DND-41 (cell line): Measurements from ENCODE around the gene DUSP15.

Experiments used
- ATAC-seq: fragments of 200-7000 bp; cut with Tn5 transposase; 3 replicates; pipeline ENCODE4 v1.9.1; 2021; ENCODE audit warnings: low read depth; ENCODE audit not compliant: insufficient read depth
- DNase-seq: peaks from one replicate; pipeline ENCODE4 v3.0.0-alpha.2; 2020
- H2AFZ ChIP-seq: 2 replicates; pipeline ENCODE4 v1.6.0; 2012; ENCODE audit warnings: low read depth, low read length
- H3K27ac ChIP-seq: 2 replicates; pipeline ENCODE4 v1.5.1; 2012; ENCODE audit warnings: low read length, inconsistent platforms
- H3K27me3 ChIP-seq: fragments of 200-600 bp; sonication (generic); 2 replicates; pipeline ENCODE4 v1.6.0; 2012; ENCODE audit warnings: low read length, mild to moderate bottlenecking, inconsistent platforms; ENCODE audit not compliant: insufficient read depth, poor library complexity
- H3K36me3 ChIP-seq: 2 replicates; pipeline ENCODE4 v1.5.1; 2012; ENCODE audit warnings: low read length, inconsistent platforms; ENCODE audit not compliant: insufficient read depth
- H3K4me1 ChIP-seq: 2 replicates; pipeline ENCODE4 v1.5.1; 2012; ENCODE audit warnings: mild to moderate bottlenecking, low read length; ENCODE audit not compliant: insufficient read depth
- H3K4me2 ChIP-seq: 2 replicates; pipeline ENCODE4 v1.6.0; 2012; ENCODE audit warnings: mild to moderate bottlenecking, moderate library complexity, low read length, inconsistent platforms; ENCODE audit not compliant: insufficient read depth
- H3K4me3 ChIP-seq, 2 experiments: fragments of 200-600 bp in 1 of 2; shearing (Covaris generic) in 1 of 2; 2 replicates each; pipeline ENCODE4 v1.5.1; 2012 to 2016; ENCODE audit warnings: inconsistent platforms in 2 of 2, low read length in 2 of 2, mild to moderate bottlenecking in 2 of 2, low read depth in 1 of 2, moderate library complexity in 1 of 2
- H3K79me2 ChIP-seq: 2 replicates; pipeline ENCODE4 v1.6.0; 2012; ENCODE audit warnings: low read length, inconsistent platforms; ENCODE audit not compliant: insufficient read depth
- H3K9ac ChIP-seq: 2 replicates; pipeline ENCODE4 v1.6.0; 2012; ENCODE audit warnings: low read depth, mild to moderate bottlenecking, inconsistent platforms, low read length, moderate library complexity
- H3K9me3 ChIP-seq: 2 replicates; pipeline ENCODE4 v1.5.1; 2012; ENCODE audit warnings: low read length, moderate library complexity, mild to moderate bottlenecking, inconsistent platforms; ENCODE audit not compliant: insufficient read depth, severe bottlenecking
- H4K20me1 ChIP-seq: 2 replicates; pipeline ENCODE4 v1.6.0; 2012; ENCODE audit warnings: low read length; ENCODE audit not compliant: insufficient read depth
- CTCF ChIP-seq: IDR thresholded peaks from 2 replicates; pipeline ENCODE4 v1.5.1; 2012; ENCODE audit warnings: borderline replicate concordance, low read length, moderate library complexity, mild to moderate bottlenecking; ENCODE audit not compliant: poor library complexity, severe bottlenecking; ENCODE audit errors: extremely low read depth
- EZH2 ChIP-seq: IDR thresholded peaks from 3 replicates; pipeline ENCODE4 v1.6.1; 2012; ENCODE audit warnings: borderline replicate concordance, low read depth, mild to moderate bottlenecking, moderate library complexity, low read length, inconsistent platforms; ENCODE audit not compliant: severe bottlenecking

Gene DUSP15

GRCh38 chr20:31908424-31908823 is 38.1 kb upstream of the DUSP15 start:
- Histone ChIP-seq H3K36me3 (no peaks in the 10 kb centered on the region), H3K79me2 (no peaks in the 10 kb centered on the region), H3K4me3 (no peak overlapping the region), H3K4me1 (no peaks in the 10 kb centered on the region), H3K27ac (no peak overlapping the region), H2AFZ (no peak overlapping the region), H3K9ac (no peak overlapping the region), H3K9me3 (no peaks in the 10 kb centered on the region), H3K4me2 (no peak overlapping the region), H4K20me1 (no peaks in the 10 kb centered on the region), H3K27me3 (no peaks in the 10 kb centered on the region)
- ATAC-seq (no peak), DNase-seq (no peak)
- TF ChIP-seq EZH2 (no peak), CTCF (no peak)

GRCh38 chr20:31908016-31908415 is 37.7 kb upstream of the DUSP15 start:
- H3K4me2 ChIP-seq: no peak overlapping the region
- H3K79me2 ChIP-seq: no peaks in the 10 kb centered on the region
- DNase-seq (no peak), ATAC-seq (0 out of 3 replicates have a peak, but pooled peaks have one; percentile 45)
- H4K20me1 ChIP-seq: no peaks in the 10 kb centered on the region
- no peaks in the 10 kb centered on the region for H3K4me1 ChIP-seq
- H2AFZ ChIP-seq: no peak overlapping the region
- H3K9me3 ChIP-seq: no peaks in the 10 kb centered on the region
- no peaks in the 10 kb centered on the region for H3K36me3 ChIP-seq
- no peak overlapping the region for H3K27ac ChIP-seq
- no peaks in the 10 kb centered on the region for H3K27me3 ChIP-seq
- H3K4me3 ChIP-seq: no peak overlapping the region
- no peak for TF ChIP-seq EZH2
- no peak for TF ChIP-seq CTCF
- no peak overlapping the region for H3K9ac ChIP-seq

- Histone ChIP-seq H4K20me1 (no peaks in the 10 kb centered on the region), H2AFZ (no peak overlapping the region), H3K4me3 (no peak overlapping the region), H3K79me2 (no peaks in the 10 kb centered on the region), H3K27ac (no peak overlapping the region), H3K9me3 (no peaks in the 10 kb centered on the region), H3K4me2 (no peak overlapping the region), H3K27me3 (no peaks in the 10 kb centered on the region), H3K36me3 (no peaks in the 10 kb centered on the region), H3K9ac (no peak overlapping the region), H3K4me1 (no peaks in the 10 kb centered on the region)
- TF ChIP-seq CTCF: no peak
- TF ChIP-seq EZH2: no peak
- no peak for DNase-seq
- ATAC-seq: no peak
These were observed 36.7 kb upstream of the DUSP15 start for GRCh38 chr20:31907046-31907445.

GRCh38 chr20:31906001-31906400 is 35.7 kb upstream of the DUSP15 start:
- H2AFZ ChIP-seq: no peak overlapping the region
- H3K9me3 ChIP-seq: no peaks in the 10 kb centered on the region
- H3K36me3 ChIP-seq: no peaks in the 10 kb centered on the region
- H3K9ac ChIP-seq: no peak overlapping the region
- no peaks in the 10 kb centered on the region for H3K4me1 ChIP-seq
- no peaks in the 10 kb centered on the region for H4K20me1 ChIP-seq
- H3K27me3 ChIP-seq: no peaks in the 10 kb centered on the region
- TF ChIP-seq CTCF (no peak), EZH2 (no peak)
- no peaks in the 10 kb centered on the region for H3K79me2 ChIP-seq
- ATAC-seq: no peak
- no peak overlapping the region for H3K4me2 ChIP-seq
- H3K27ac ChIP-seq: no peak overlapping the region
- no peak for DNase-seq
- no peak overlapping the region for H3K4me3 ChIP-seq
